Right lobe of liver (tissue), 6 donors: ENCODE data around the gene KCND1. TPM values are rescaled to one million over a fixed set of nuclear protein-coding genes. Genes with fewer than 3 reads are reported as not detected.
"Not testable (repeated sequence)": the region's sequence is repeated elsewhere in the genome, so short reads cannot be mapped to it uniquely, and the experiment has no call there.

Experiments used
- ATAC-seq, 4 donors: fragments of 200-7000 bp; cut with Tn5 transposase; one replicate each; pipeline ENCODE4 v1.9.1; 2020; ENCODE audit warnings: mild to moderate bottlenecking in 4 of 4, moderate library complexity in 4 of 4
- DNase-seq, 3 donors: peaks; one replicate each; pipeline ENCODE4 v3.0.0-alpha.2; 2020
- H3K27ac ChIP-seq, 3 donors: fragments of 200-600 bp; one replicate each; pipeline ENCODE4 v1.8.0; 2022
- H3K27me3 ChIP-seq, 2 donors: fragments of 200-600 bp; one replicate each; pipeline ENCODE4 v1.8.0; 2022
- H3K36me3 ChIP-seq, 4 donors: fragments of 200-600 bp; sonication (generic) in 1 of 4; one replicate each; pipeline versions ENCODE4 v1.5.1 to v1.8.0; 2017 to 2022; ENCODE audit warnings: control low read depth in 1 of 4
- H3K4me1 ChIP-seq, 4 donors: fragments of 200-600 bp; sonication (generic) in 1 of 4; one replicate each; pipeline versions ENCODE4 v1.5.1 to v1.8.0; 2017 to 2022; ENCODE audit warnings: control low read depth in 1 of 4
- H3K4me3 ChIP-seq, 3 donors: fragments of 200-600 bp; one replicate each; pipeline ENCODE4 v1.8.0; 2022
- H3K9me3 ChIP-seq, 4 donors: fragments of 200-600 bp; sonication (generic) in 1 of 4; one replicate each; pipeline versions ENCODE4 v1.5.1 to v1.8.0; 2017 to 2022; ENCODE audit warnings: control low read depth in 1 of 4
- POLR2A ChIP-seq: fragments of 450-650 bp; IDR thresholded peaks from one replicate; pipeline ENCODE4 v1.6.1; 2017; ENCODE audit warnings: antibody characterized with exemption, mild to moderate bottlenecking
- WGBS: methylation state at CpG from one replicate; pipeline ENCODE4 v1.1.6; 2018; ENCODE audit warnings: low coverage, low lambda C conversion rate; ENCODE audit not compliant: insufficient coverage; ENCODE audit errors: missing lambda C conversion rate; 5-methylcytosine and 5-hydroxymethylcytosine counted together
- intact Hi-C, 2 donors: fragments of 100-400 bp; cut with DNase I; formaldehyde crosslinking; loops; one replicate each; pipeline versions ENCODE4 v1.11.2 to v1.14.1; 2022
- total RNA-seq, 6 experiments: library from RNA; depleted of rRNA in 2 of 6; stranded (reverse); fragments of >200 nt in 2 of 6; fragmentation: NEBNext Ultra II Directional in 3 of 6; extraction: Animal tissue kit (Norgen Biotek cat#: 25700) in 3 of 6; gene quantifications; one replicate each; pipeline versions ENCODE4 v1.1.0 to v1.2.4, GENCODE V29; 2016 to 2023
- TF ChIP-seq, protein P1 (sequence below), 4 donors: fragments of 200-600 bp in 3 of 4; fragments of 450-650 bp in 1 of 4; IDR thresholded peaks; one replicate each; pipeline versions ENCODE4 v1.5.1 to v1.8.0; 2016 to 2022; ENCODE audit warnings: antibody characterized with exemption in 4 of 4, mild to moderate bottlenecking in 2 of 4
- donor health status: DM: no; HTN: yes; CAD: no.
- donor health status: DM: no; HTN: no; CAD: no.
- donor health status: DM: no; HTN: no; CAD: no.
- donor health status: DM: no; HTN: yes; CAD: no.
- donor health status: DM: no; HTN: yes; CAD: no.

The KCND1 gene
- total RNA-seq, 6 experiments from 2014 or later = 0.31 to 1.2 (median 0.46) TPM

DNA sequence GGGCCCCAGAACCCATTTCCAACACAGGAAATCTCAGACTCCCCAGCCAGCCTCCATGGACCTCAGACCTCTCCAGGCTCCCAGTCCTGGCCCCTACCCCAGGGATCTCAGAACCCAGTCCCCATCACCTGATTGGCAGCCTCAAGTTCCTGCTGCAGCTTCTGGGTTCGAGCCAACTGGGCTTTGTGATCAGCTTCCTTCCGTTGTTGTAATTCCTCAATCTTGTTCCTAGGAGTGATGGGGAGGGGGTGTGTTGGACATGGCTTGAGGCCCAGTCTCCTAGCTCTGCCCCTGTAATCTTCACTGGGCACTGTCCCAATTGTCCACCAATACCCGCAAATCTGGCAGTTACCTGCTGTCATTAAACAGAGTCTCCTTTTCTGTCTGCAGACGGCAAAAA, 17.8 kb upstream of the KCND1 start:
- no peak for ATAC-seq
- peak in 1 of 3 donors; percentile 48 for DNase-seq
- WGBS = 47% methylated on average over 3 of the region's 4 CpGs

DNA sequence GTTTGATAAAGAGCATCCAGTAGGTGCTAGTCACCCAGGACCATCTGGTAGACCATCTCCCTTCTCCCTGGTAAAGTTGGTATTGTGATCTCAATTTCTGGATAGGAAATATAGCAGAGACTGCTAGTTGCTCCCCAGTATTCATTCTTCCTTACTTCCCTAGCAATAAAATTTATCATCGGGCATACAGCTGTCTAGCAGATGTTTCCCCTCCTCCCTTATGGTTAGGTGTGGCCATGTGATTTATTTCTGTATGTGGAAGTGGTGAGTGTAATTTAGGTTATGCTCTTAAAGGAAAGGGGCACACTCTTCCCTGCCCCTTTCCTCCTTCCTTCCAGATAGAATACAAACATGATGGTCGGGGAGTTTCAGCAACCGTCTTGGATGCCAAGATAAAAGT, 12.3 kb upstream of the KCND1 start:
- Histone ChIP-seq H3K36me3 (peaks cover 0 to 32% (median 2%) of the 10 kb centered on the region in 4 donors), H3K4me3 (no peak overlapping the region), H3K4me1 (no peaks in the 10 kb centered on the region), H3K27me3 (no peaks in the 10 kb centered on the region), H3K9me3 (no peaks in the 10 kb centered on the region), H3K27ac (no peak overlapping the region)
- intact Hi-C loops = no loop called here
- no peak for TF ChIP-seq POLR2A
- TF ChIP-seq, protein P1, sequence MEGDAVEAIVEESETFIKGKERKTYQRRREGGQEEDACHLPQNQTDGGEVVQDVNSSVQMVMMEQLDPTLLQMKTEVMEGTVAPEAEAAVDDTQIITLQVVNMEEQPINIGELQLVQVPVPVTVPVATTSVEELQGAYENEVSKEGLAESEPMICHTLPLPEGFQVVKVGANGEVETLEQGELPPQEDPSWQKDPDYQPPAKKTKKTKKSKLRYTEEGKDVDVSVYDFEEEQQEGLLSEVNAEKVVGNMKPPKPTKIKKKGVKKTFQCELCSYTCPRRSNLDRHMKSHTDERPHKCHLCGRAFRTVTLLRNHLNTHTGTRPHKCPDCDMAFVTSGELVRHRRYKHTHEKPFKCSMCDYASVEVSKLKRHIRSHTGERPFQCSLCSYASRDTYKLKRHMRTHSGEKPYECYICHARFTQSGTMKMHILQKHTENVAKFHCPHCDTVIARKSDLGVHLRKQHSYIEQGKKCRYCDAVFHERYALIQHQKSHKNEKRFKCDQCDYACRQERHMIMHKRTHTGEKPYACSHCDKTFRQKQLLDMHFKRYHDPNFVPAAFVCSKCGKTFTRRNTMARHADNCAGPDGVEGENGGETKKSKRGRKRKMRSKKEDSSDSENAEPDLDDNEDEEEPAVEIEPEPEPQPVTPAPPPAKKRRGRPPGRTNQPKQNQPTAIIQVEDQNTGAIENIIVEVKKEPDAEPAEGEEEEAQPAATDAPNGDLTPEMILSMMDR (IDR thresholded peaks at IDR 0.05) = no peak
- no peak for ATAC-seq
- 86% methylated on average over 3 of the region's 3 CpGs for WGBS
- no peak for DNase-seq

More for the DNA sequence above, 17.8 kb upstream of the KCND1 start:
- Histone ChIP-seq H3K4me1 (no peaks in the 10 kb centered on the region), H3K4me3 (no peak overlapping the region), H3K27me3 (no peaks in the 10 kb centered on the region), H3K36me3 (peaks cover 0 to 18% (median 4%) of the 10 kb centered on the region in 4 donors), H3K9me3 (no peaks in the 10 kb centered on the region), H3K27ac (no peak overlapping the region)
- intact Hi-C loops = no loop called here
- TF ChIP-seq, protein P1 (IDR thresholded peaks at IDR 0.05) = no peak
- no peak for TF ChIP-seq POLR2A

DNA sequence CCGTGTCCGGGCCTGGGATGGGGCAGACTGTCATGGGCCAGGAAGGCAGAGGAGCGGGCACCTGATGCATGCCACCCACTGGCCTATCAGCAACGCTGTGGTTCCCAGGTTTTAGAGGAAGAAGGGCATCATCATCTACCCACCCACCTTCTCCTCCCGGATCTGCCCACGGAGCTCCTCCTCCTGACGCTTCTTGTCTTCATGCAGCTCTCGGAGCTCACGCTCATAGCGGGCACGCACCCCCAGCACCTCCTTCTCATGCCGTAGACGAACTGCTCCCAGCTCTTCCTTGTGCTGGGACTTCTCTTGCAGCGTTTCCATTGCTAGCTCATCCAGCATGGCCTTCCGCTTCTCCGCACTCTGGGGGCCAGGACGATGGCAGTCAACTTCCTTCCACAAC, 11.4 kb upstream of the KCND1 start:
- intact Hi-C loops = no loop called here
- H3K36me3 ChIP-seq = peaks cover 0 to 32% (median 2%) of the 10 kb centered on the region in 4 donors
- no peaks in the 10 kb centered on the region for H3K27me3 ChIP-seq
- H3K4me3 ChIP-seq = no peak overlapping the region
- H3K27ac ChIP-seq = no peak overlapping the region
- no peak for ATAC-seq
- no peaks in the 10 kb centered on the region for H3K4me1 ChIP-seq
- peak in 1 of 3 donors; percentile 36 for DNase-seq
- H3K9me3 ChIP-seq = no peaks in the 10 kb centered on the region
- TF ChIP-seq, protein P1 (IDR thresholded peaks at IDR 0.05) = no peak
- no peak for TF ChIP-seq POLR2A
- WGBS = 81% methylated on average over 10 of the region's 17 CpGs

DNA sequence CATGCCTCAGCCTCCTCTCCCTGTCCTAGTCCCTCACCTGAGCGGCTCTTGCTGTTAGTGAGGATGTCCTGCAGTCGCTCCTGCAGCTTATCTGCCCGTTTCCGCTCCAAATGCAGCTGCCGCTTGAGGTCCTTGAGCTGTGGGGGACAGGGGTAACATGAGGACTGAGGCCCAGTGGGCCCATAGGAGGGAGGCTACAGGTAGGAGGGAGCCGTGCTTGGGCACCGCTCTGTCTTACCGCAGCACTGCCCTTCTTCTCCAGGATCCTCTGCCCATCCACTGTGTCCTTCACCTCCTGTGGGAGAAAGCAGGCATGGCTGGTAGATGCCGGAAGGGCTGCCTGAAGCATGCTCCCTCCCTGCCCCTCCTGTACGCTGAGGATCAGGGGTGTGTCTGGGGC, 9.5 kb upstream of the KCND1 start:
- Histone ChIP-seq H3K4me3 (no peak overlapping the region), H3K27ac (no peak overlapping the region), H3K4me1 (no peaks in the 10 kb centered on the region), H3K36me3 (peaks cover 0 to 41% (median 4%) of the 10 kb centered on the region in 4 donors), H3K27me3 (no peaks in the 10 kb centered on the region), H3K9me3 (no peaks in the 10 kb centered on the region)
- no CpG with 5 or more reads among the region's 10 CpGs for WGBS
- intact Hi-C loops = no loop called here
- ATAC-seq (peak in 1 of 4 donors; percentile 45), DNase-seq (no peak)
- no peak for TF ChIP-seq POLR2A
- TF ChIP-seq, protein P1 (IDR thresholded peaks at IDR 0.05) = no peak

DNA sequence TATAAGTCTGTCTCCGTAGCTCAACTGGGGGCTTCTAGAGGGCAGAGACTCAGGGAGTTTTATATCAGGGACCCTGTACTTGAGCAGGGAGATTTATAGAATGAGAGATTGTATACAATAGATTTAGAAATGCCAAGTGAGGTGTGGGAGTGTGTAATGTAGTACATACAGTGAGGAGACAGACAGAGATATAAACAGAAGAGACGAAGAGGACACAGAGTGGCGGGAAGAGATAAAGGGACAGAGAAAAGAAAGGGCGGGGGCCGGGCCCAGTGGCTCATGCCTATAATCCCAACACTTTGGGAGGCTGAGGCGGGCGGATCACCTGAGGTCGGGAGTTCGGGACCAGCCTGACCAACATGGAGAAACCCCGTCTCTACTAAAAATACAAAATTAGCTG, 8.7 kb upstream of the KCND1 start:
- peaks cover 0 to 48% (median 9%) of the 10 kb centered on the region in 4 donors for H3K36me3 ChIP-seq
- H3K27ac ChIP-seq, H3K4me3 ChIP-seq, intact Hi-C loops, H3K4me1 ChIP-seq, ATAC-seq, H3K9me3 ChIP-seq, H3K27me3 ChIP-seq, DNase-seq: not testable (repeated sequence)
- WGBS = 73% methylated on average over 10 of the region's 10 CpGs
